ENCODE results near the gene SLCO2B1.

Gene SLCO2B1

GRCh38 chr11:75145196-75145971 is 5.5 kb upstream of the SLCO2B1 start:
- no peak for DNase-seq (ENCODE audit: low read depth in 2 of 2)

- DNase-seq (ENCODE audit: low read depth in 2 of 2), result no peak
These were observed 4.9 kb upstream of the SLCO2B1 start for GRCh38 chr11:75145972-75146519.

GRCh38 chr11:75146711-75147110 is 4.2 kb upstream of the SLCO2B1 start:
- DNase-seq (ENCODE audit: low read depth in 2 of 2), result no peak

GRCh38 chr11:75147191-75147874 is 3.6 kb upstream of the SLCO2B1 start:
- DNase-seq (ENCODE audit: low read depth in 2 of 2), result no peak

- DNase-seq (ENCODE audit: low read depth in 2 of 2), result no peak
These were observed 3.0 kb upstream of the SLCO2B1 start for GRCh38 chr11:75147875-75148263.

- DNase-seq (ENCODE audit: low read depth in 2 of 2), result no peak
These were observed 2.4 kb upstream of the SLCO2B1 start for GRCh38 chr11:75148436-75148983.

- DNase-seq (ENCODE audit: low read depth in 2 of 2), result no peak
These were observed 991 bp upstream of the SLCO2B1 start for GRCh38 chr11:75149766-75150465.

- no peak for DNase-seq (ENCODE audit: low read depth in 2 of 2)
These were observed 590 bp downstream of the SLCO2B1 start for GRCh38 chr11:75151346-75152047.

GRCh38 chr11:75152090-75152489 is 1.2 kb downstream of the SLCO2B1 start:
- no peak for DNase-seq (ENCODE audit: low read depth in 2 of 2)

GRCh38 chr11:75152651-75153427 is 1.9 kb downstream of the SLCO2B1 start:
- DNase-seq (ENCODE audit: low read depth in 2 of 2), result no peak

GRCh38 chr11:75154646-75155569 is 4.0 kb downstream of the SLCO2B1 start:
- DNase-seq (ENCODE audit: low read depth in 2 of 2), result no peak

- DNase-seq (ENCODE audit: low read depth in 2 of 2), result no peak
These were observed 4.9 kb downstream of the SLCO2B1 start for GRCh38 chr11:75155570-75156422.

GRCh38 chr11:75158241-75158640 is 7.3 kb downstream of the SLCO2B1 start:
- DNase-seq (ENCODE audit: low read depth in 2 of 2), result no peak

GRCh38 chr11:75158696-75159150 is 7.8 kb downstream of the SLCO2B1 start:
- DNase-seq (ENCODE audit: low read depth in 2 of 2), result no peak

GRCh38 chr11:75159151-75159953 is 8.4 kb downstream of the SLCO2B1 start:
- DNase-seq (ENCODE audit: low read depth in 2 of 2), result no peak

- DNase-seq (ENCODE audit: low read depth in 2 of 2), result no peak
These were observed 9.4 kb downstream of the SLCO2B1 start for GRCh38 chr11:75160220-75160757.

- DNase-seq (ENCODE audit: low read depth in 2 of 2), result no peak
These were observed 10.0 kb downstream of the SLCO2B1 start for GRCh38 chr11:75160880-75161279.
